Measurements from ENCODE around the gene WWP2. TPM values are rescaled to one million over a fixed set of nuclear protein-coding genes. Genes with fewer than 3 reads are reported as not detected.
A peak's percentile ranks its signal among the peaks of the same experiment; 100 is the strongest.

Gene WWP2
- polyA plus RNA-seq, 3 donors = 29.6 to 54.4 (median 46.0) TPM

DNA sequence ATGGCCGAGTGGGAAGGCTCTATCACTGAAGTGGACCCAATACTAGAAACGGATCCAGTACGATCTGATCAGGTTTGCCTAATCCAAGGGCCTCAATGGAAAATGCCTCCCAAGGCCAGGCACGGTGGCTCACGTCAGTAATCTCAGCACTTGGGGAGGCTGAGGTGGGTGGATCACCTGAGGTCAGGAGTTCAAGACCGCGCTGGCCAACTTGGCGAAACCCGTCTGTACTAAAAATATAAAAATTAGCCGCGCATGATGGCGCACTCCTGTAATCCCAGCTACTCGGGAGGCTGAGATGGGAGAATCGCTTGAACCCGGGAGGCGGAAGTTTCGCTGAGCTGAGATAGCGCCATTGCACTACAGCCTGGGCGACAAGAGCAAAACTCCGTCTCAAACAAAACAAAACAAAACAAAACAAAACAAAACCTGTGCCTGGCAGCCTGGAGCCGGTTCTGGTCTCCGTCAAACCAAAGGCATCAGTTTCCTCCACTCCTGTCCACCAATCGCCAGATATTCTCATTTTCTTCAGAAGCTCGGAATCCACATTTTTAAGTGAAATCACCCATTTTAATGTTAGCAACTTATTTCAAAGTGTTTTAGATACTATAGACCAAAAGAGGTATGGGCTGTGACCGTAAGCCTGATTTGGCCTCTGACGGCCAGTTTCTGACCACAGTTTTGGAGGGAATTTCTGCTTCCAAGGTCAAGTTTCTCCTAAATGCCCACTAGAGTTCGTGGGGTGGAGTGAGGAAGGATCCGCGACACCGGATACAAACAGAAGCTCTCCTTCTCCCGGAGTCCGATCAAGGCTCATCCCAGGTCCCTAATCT lies 36.4 kb upstream of the WWP2 start:
- WGBS (ENCODE audit: insufficient coverage) = 86% methylated on average over 23 of the region's 32 CpGs
- DNase-seq = no peak
- Histone ChIP-seq H4K20me1 (ENCODE audit: insufficient read depth, low read length) (no peaks in the 10 kb centered on the region), H3K79me2 (ENCODE audit: insufficient read depth, low read length) (no peaks in the 10 kb centered on the region), H3K9ac (ENCODE audit: insufficient read depth, low read length, poor library complexity, severe bottlenecking) (peak overlapping the region; percentile 54), H3K27ac (ENCODE audit: low read depth in 1 of 2, low read length in 2 of 2) (peak overlapping the region in 1 of 2 donors; percentile 73), H3K36me3 (replicated peaks in 1 of 2; ENCODE audit: control insufficient read depth in 1 of 2, insufficient read depth in 2 of 2, low read length in 2 of 2) (no peaks in the 10 kb centered on the region), H2AFZ (ENCODE audit: insufficient read depth, low read depth, low read length, poor library complexity, severe bottlenecking) (peak overlapping the region; percentile 93), H3K4me1 (ENCODE audit: control insufficient read depth in 1 of 2, insufficient read depth in 2 of 2, low read length in 2 of 2) (peaks cover 23 to 31% of the 10 kb centered on the region in 2 donors), H3K4me3 (replicated peaks in 1 of 3; ENCODE audit: low read depth in 2 of 3, low read length in 3 of 3) (peak overlapping the region; percentile 50 to 88 (median 62)), H3K4me2 (replicated peaks; ENCODE audit: extremely low read depth, low read length, poor library complexity, severe bottlenecking) (peak overlapping the region; percentile 92), H3K27me3 (ENCODE audit: control insufficient read depth in 2 of 2, insufficient read depth in 2 of 2, low read length in 2 of 2) (no peaks in the 10 kb centered on the region), H3K9me3 (replicated peaks in 1 of 2; ENCODE audit: control insufficient read depth in 1 of 2, insufficient read depth in 1 of 2, low read length in 2 of 2) (no peaks in the 10 kb centered on the region)
- TF ChIP-seq, protein P1, sequence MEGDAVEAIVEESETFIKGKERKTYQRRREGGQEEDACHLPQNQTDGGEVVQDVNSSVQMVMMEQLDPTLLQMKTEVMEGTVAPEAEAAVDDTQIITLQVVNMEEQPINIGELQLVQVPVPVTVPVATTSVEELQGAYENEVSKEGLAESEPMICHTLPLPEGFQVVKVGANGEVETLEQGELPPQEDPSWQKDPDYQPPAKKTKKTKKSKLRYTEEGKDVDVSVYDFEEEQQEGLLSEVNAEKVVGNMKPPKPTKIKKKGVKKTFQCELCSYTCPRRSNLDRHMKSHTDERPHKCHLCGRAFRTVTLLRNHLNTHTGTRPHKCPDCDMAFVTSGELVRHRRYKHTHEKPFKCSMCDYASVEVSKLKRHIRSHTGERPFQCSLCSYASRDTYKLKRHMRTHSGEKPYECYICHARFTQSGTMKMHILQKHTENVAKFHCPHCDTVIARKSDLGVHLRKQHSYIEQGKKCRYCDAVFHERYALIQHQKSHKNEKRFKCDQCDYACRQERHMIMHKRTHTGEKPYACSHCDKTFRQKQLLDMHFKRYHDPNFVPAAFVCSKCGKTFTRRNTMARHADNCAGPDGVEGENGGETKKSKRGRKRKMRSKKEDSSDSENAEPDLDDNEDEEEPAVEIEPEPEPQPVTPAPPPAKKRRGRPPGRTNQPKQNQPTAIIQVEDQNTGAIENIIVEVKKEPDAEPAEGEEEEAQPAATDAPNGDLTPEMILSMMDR (IDR thresholded peaks at IDR 0.05) = no peak
- peak overlapping the region; percentile 91 to 98 for H3K4me3 Mint-ChIP-seq
- no peaks in the 10 kb centered on the region for H3K9me3 Mint-ChIP-seq
- H3K4me1 Mint-ChIP-seq = peaks cover 30% of the 10 kb centered on the region
- H3K27me3 Mint-ChIP-seq (ENCODE audit: low read depth in 3 of 3) = peaks cover 1 to 2% (median 1%) of the 10 kb centered on the region in 3 donors
- intact Hi-C loops (cut with micrococcal nuclease) = no loop called here
- H3K36me3 Mint-ChIP-seq = no peaks in the 10 kb centered on the region
- peak overlapping the region in 6 of 7 donors; percentile 26 to 95 (median 90) for H3K27ac Mint-ChIP-seq

DNA sequence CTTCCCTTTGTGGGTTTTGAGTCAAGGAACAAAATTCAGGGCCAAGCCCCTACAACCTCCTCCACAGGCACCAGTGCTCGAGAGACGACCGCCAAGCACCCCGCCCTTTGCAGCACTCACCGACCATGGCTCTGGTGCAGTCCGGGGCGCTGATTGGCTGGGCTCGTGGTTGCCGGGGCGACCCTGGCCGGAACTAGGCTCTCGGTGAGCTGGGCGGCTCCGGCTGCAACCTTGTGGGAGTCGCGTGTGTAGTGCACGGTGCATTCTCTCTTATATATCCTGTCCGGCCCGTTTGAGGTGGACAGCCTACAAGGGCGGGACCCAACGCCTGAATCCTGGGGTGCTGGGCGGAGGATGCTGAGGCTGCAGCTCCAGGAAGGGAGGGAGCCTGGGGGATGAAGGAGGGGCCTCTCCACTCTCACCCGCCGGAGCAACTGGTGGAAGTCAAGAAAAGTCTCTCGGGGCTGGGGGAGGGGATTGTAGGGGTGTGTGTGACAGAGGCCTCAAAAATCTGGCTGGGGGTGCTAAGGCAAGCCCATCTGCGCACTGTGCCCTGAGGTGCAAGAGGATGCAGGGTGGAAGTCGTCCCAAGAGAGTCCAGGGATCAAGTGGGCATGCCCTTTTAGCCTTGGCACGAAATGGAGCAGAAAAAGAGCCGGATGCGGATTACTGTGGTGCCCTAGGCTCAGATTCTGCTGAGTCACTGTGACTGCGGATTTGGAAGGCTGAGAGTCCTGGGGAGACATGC lies 35.6 kb upstream of the WWP2 start, which contains the start of gene NQO1:
Gene NQO1, minus strand, starts transcription at position 248 of the 748 bp plus-strand sequence. Its CDS starts 121 bp downstream, at position 127.
- Histone ChIP-seq H3K27ac (ENCODE audit: low read depth in 1 of 2, low read length in 2 of 2) (peak within 1 kb of the TSS; percentile 58 to 73), H3K4me3 (replicated peaks in 1 of 3; ENCODE audit: low read depth in 2 of 3, low read length in 3 of 3) (peak within 1 kb of the TSS; percentile 50 to 88 (median 62)), H3K79me2 (ENCODE audit: insufficient read depth, low read length) (no peaks in the 10 kb centered on the region), H3K36me3 (replicated peaks in 1 of 2; ENCODE audit: control insufficient read depth in 1 of 2, insufficient read depth in 2 of 2, low read length in 2 of 2) (no peaks in the 10 kb centered on the region), H3K4me2 (replicated peaks; ENCODE audit: extremely low read depth, low read length, poor library complexity, severe bottlenecking) (peak within 1 kb of the TSS; percentile 92), H3K9me3 (replicated peaks in 1 of 2; ENCODE audit: control insufficient read depth in 1 of 2, insufficient read depth in 1 of 2, low read length in 2 of 2) (no peaks in the 10 kb centered on the region), H4K20me1 (ENCODE audit: insufficient read depth, low read length) (no peaks in the 10 kb centered on the region), H3K27me3 (ENCODE audit: control insufficient read depth in 2 of 2, insufficient read depth in 2 of 2, low read length in 2 of 2) (no peaks in the 10 kb centered on the region), H2AFZ (ENCODE audit: insufficient read depth, low read depth, low read length, poor library complexity, severe bottlenecking) (peak within 1 kb of the TSS; percentile 93), H3K4me1 (ENCODE audit: control insufficient read depth in 1 of 2, insufficient read depth in 2 of 2, low read length in 2 of 2) (peaks cover 23 to 31% of the 10 kb centered on the region in 2 donors), H3K9ac (ENCODE audit: insufficient read depth, low read length, poor library complexity, severe bottlenecking) (peak within 1 kb of the TSS; percentile 54)
- intact Hi-C loops (cut with micrococcal nuclease) = no loop called here
- TF ChIP-seq, protein P1 (IDR thresholded peaks at IDR 0.05) = no peak
- peaks cover 30% of the 10 kb centered on the region for H3K4me1 Mint-ChIP-seq
- H3K9me3 Mint-ChIP-seq = no peaks in the 10 kb centered on the region
- H3K4me3 Mint-ChIP-seq = peak within 1 kb of the TSS; percentile 91 to 98
- no peaks in the 10 kb centered on the region for H3K36me3 Mint-ChIP-seq
- peak; percentile 65 to 80 (median 78) for DNase-seq
- peak within 1 kb of the TSS; percentile 85 to 95 (median 91) for H3K27ac Mint-ChIP-seq
- under 1% methylated on average over 29 of the region's 31 CpGs for WGBS (ENCODE audit: insufficient coverage)
- peaks cover 1 to 2% (median 1%) of the 10 kb centered on the region in 3 donors for H3K27me3 Mint-ChIP-seq (ENCODE audit: low read depth in 3 of 3)
